Measurements from ENCODE around the gene ATXN1. TPM values are rescaled to one million over a fixed set of nuclear protein-coding genes. Genes with fewer than 3 reads are reported as not detected.

Gene ATXN1
- total RNA-seq, 1 donor, result 45.3 TPM

GRCh38 chr6:16736856-16737775, 24.1 kb downstream of the ATXN1 start:
- no peak overlapping the region for H3K4me3 ChIP-seq (ENCODE audit: low read depth, low read length)
- TF ChIP-seq CTCF (IDR thresholded peaks at IDR 0.05; ENCODE audit: insufficient read depth, low read depth, low read length), result no peak
- DNase-seq (ENCODE audit: low read depth), result peak; percentile 67

- H3K4me3 ChIP-seq (ENCODE audit: low read depth, low read length), result no peak overlapping the region
- no peak for TF ChIP-seq CTCF (IDR thresholded peaks at IDR 0.05; ENCODE audit: insufficient read depth, low read depth, low read length)
- DNase-seq (ENCODE audit: low read depth), result no peak
Measured at GRCh38 chr6:16735014-16735413, 26.2 kb downstream of the ATXN1 start.

- DNase-seq (ENCODE audit: low read depth), result no peak
- no peak overlapping the region for H3K4me3 ChIP-seq (ENCODE audit: low read depth, low read length)
- no peak for TF ChIP-seq CTCF (IDR thresholded peaks at IDR 0.05; ENCODE audit: insufficient read depth, low read depth, low read length)
Measured at GRCh38 chr6:16733085-16733484, 28.2 kb downstream of the ATXN1 start.

- DNase-seq (ENCODE audit: low read depth), result peak; percentile 55
- no peak for TF ChIP-seq CTCF (IDR thresholded peaks at IDR 0.05; ENCODE audit: insufficient read depth, low read depth, low read length)
- no peak overlapping the region for H3K4me3 ChIP-seq (ENCODE audit: low read depth, low read length)
Measured at GRCh38 chr6:16731478-16732051, 29.7 kb downstream of the ATXN1 start.

- DNase-seq (ENCODE audit: low read depth), result no peak
- no peak overlapping the region for H3K4me3 ChIP-seq (ENCODE audit: low read depth, low read length)
- no peak for TF ChIP-seq CTCF (IDR thresholded peaks at IDR 0.05; ENCODE audit: insufficient read depth, low read depth, low read length)
Measured at GRCh38 chr6:16730738-16731477, 30.4 kb downstream of the ATXN1 start.

GRCh38 chr6:16729744-16730143, 31.5 kb downstream of the ATXN1 start:
- no peak for TF ChIP-seq CTCF (IDR thresholded peaks at IDR 0.05; ENCODE audit: insufficient read depth, low read depth, low read length)
- H3K4me3 ChIP-seq (ENCODE audit: low read depth, low read length), result no peak overlapping the region
- no peak for DNase-seq (ENCODE audit: low read depth)
